ENCODE results near the gene ODAD3.

DNA sequence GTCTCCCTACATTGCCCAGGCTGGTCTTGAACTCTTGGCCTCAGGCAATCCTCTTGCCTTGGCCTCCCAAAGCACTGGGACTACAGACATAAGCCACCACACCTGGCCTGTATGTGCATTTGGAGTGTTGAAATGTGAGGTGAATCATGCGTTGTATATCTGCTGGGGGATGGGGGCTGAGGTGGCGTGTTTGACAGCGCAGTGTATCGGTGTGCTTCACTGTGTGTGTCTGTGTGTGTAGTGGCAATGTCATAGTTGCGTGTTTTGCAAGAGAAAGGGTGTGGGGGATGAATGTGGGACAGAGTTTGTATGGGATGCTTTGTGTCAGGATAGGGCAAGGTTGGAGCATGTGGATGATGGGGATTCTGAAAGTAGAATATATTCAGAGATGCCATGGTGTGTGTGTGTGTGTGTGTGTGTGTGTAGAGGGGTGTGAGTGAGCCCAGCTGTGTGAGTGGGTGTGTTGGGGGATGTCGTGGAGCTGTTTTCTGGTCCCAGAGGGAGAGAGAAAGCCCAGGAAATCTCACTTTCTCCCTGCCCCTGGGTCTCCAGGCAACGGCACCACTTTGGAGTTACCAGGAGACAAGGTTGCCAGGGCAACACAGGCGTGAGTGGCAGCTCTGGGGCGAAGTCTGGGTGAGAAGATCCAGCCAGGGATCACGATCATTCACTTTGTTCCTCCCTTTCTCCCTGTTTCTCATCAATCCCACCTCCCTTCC, 61.6 kb downstream of the ODAD3 start:
- TF ChIP-seq, protein P1, sequence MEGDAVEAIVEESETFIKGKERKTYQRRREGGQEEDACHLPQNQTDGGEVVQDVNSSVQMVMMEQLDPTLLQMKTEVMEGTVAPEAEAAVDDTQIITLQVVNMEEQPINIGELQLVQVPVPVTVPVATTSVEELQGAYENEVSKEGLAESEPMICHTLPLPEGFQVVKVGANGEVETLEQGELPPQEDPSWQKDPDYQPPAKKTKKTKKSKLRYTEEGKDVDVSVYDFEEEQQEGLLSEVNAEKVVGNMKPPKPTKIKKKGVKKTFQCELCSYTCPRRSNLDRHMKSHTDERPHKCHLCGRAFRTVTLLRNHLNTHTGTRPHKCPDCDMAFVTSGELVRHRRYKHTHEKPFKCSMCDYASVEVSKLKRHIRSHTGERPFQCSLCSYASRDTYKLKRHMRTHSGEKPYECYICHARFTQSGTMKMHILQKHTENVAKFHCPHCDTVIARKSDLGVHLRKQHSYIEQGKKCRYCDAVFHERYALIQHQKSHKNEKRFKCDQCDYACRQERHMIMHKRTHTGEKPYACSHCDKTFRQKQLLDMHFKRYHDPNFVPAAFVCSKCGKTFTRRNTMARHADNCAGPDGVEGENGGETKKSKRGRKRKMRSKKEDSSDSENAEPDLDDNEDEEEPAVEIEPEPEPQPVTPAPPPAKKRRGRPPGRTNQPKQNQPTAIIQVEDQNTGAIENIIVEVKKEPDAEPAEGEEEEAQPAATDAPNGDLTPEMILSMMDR (IDR thresholded peaks at IDR 0.05), result no peak
- no peak for TF ChIP-seq POLR2A (IDR thresholded peaks at IDR 0.05)

All from right lobe of liver (tissue), 4 donors.